Caco-2 (cell line): ENCODE results near the gene ATP13A4. TPM values are rescaled to one million over a fixed set of nuclear protein-coding genes. Genes with fewer than 3 reads are reported as not detected.

Experiments
- BruUV-seq: library from RNA; stranded (reverse); fragments of 400-500 nt; replicated peaks from 2 replicates; lab custom pipeline; 2021; lab: Mats Ljungman, UMichigan
- CTCF ChIA-PET: fragments of 300-600 bp; sonication (Branson Sonifier 250); formaldehyde crosslinking; loops from one replicate; lab custom pipeline; 2022; ENCODE audit warnings: antibody characterized with exemption; lab: Charles Lee
- POLR2A ChIA-PET: fragments of 300-600 bp; sonication (Branson Sonifier 250); formaldehyde crosslinking; loops from one replicate; lab custom pipeline; 2022; ENCODE audit warnings: antibody characterized with exemption; lab: Charles Lee
- DNase-seq, 2 experiments: peaks; one replicate each; pipeline versions ENCODE4 v3.0.0 to v3.0.0-alpha.2; 2020 to 2022
- H3K27me3 ChIP-seq: replicated peaks from 2 replicates; pipeline ENCODE4 v1.6.0; 2011; ENCODE audit warnings: low read length; ENCODE audit not compliant: control insufficient read depth, insufficient read depth
- H3K36me3 ChIP-seq: 2 replicates; pipeline ENCODE4 v1.5.1; 2011; ENCODE audit warnings: low read length; ENCODE audit not compliant: control insufficient read depth, insufficient read depth
- H3K4me1 ChIP-seq: fragments of 250-450 bp; sonication (Bioruptor Pico); 2 replicates; pipeline ENCODE4 v1.5.1; 2020; ENCODE audit warnings: mild to moderate bottlenecking
- H3K4me3 ChIP-seq: 2 replicates; pipeline ENCODE4 v1.5.1; 2011; ENCODE audit warnings: low read depth, mild to moderate bottlenecking, control low read depth, low read length
- H3K9me3 ChIP-seq: fragments of 250-450 bp; sonication (Bioruptor Pico); 2 replicates; pipeline ENCODE4 v1.5.1; 2020; ENCODE audit warnings: mild to moderate bottlenecking, moderate library complexity
- H3K27ac Mint-ChIP-seq: one replicate; pipeline ENCODE4 v1.8.0; 2022; ENCODE audit warnings: mixed read lengths; ENCODE audit not compliant: unreplicated experiment
- H3K27me3 Mint-ChIP-seq: one replicate; pipeline ENCODE4 v1.8.0; 2022; ENCODE audit warnings: mixed read lengths; ENCODE audit not compliant: insufficient read depth, unreplicated experiment
- H3K36me3 Mint-ChIP-seq: one replicate; pipeline ENCODE4 v1.8.0; 2022; ENCODE audit warnings: mild to moderate bottlenecking, mixed read lengths; ENCODE audit not compliant: insufficient read depth, unreplicated experiment
- H3K4me1 Mint-ChIP-seq: one replicate; pipeline ENCODE4 v1.8.0; 2022; ENCODE audit warnings: low read depth, mixed read lengths; ENCODE audit not compliant: unreplicated experiment
- H3K4me3 Mint-ChIP-seq: one replicate; pipeline ENCODE4 v1.8.0; 2022; ENCODE audit warnings: mild to moderate bottlenecking, moderate library complexity, mixed read lengths; ENCODE audit not compliant: unreplicated experiment
- H3K9me3 Mint-ChIP-seq: one replicate; pipeline ENCODE4 v1.8.0; 2022; ENCODE audit warnings: mixed read lengths; ENCODE audit not compliant: unreplicated experiment
- intact Hi-C: fragments of 100-400 bp; cut with micrococcal nuclease; formaldehyde crosslinking; loops from one replicate; pipeline ENCODE4 v1.10.0; 2022; ENCODE audit not compliant: unreplicated experiment
- total RNA-seq: library from RNA; stranded (reverse); gene quantifications from 2 replicates; pipeline ENCODE4 v1.2.3, GENCODE V29; 2022
- TF ChIP-seq, protein P1 (sequence below), 2 experiments: fragments of 200-600 bp in 1 of 2; IDR thresholded peaks; 1 replicate in 1 of 2; 2 replicates in 1 of 2; pipeline versions ENCODE4 v1.5.1 to v1.8.0; 2011 to 2022; ENCODE audit warnings: antibody characterized with exemption in 1 of 2, control low read depth in 1 of 2, inconsistent platforms in 1 of 2, low read depth in 1 of 2, low read length in 1 of 2, mild to moderate bottlenecking in 1 of 2, moderate library complexity in 1 of 2; ENCODE audit not compliant: insufficient read depth in 1 of 2, severe bottlenecking in 1 of 2, unreplicated experiment in 1 of 2

Gene ATP13A4
- total RNA-seq, 1 experiment from 2014 or later = 1.4 TPM

DNA sequence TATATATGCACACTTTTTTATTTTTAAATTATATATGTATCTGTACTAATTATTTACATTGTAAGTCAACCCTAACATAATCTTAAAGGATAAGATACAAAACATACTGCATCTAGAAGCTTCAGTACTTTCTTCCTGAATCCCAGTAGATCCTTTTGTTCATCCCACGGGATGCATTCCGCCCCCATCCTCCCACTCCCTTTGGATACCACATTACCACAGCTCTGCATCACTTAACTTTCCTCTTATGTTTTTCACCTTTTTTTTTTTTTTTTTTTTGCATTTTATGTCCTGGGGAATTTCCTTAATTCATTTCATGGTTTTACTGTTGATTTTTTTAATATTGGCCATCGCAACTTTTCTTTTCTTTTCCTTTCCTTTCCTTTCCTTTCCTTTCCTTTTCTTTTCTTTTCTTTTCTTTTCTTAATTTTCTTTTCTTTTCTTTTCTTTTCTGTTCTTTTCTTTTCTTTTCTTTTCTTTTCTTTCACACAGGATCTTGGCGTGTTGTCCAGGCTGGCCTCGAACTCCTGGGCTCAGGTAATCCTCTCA is 41.3 kb upstream of the ATP13A4 start:
- Histone ChIP-seq H3K9me3 (no peaks in the 10 kb centered on the region), H3K27me3 (no peaks in the 10 kb centered on the region), H3K4me3 (no peak overlapping the region), H3K36me3 (peaks cover 3% of the 10 kb centered on the region; the same call in 1 of the 2 replicates), H3K4me1 (peaks cover 5% of the 10 kb centered on the region; the same call in 1 of the 2 replicates)
- H3K4me1 Mint-ChIP-seq = peaks cover 7% of the 10 kb centered on the region
- no peak overlapping the region for H3K4me3 Mint-ChIP-seq
- intact Hi-C loops = no loop called here
- H3K27ac Mint-ChIP-seq = no peak overlapping the region
- TF ChIP-seq, protein P1, sequence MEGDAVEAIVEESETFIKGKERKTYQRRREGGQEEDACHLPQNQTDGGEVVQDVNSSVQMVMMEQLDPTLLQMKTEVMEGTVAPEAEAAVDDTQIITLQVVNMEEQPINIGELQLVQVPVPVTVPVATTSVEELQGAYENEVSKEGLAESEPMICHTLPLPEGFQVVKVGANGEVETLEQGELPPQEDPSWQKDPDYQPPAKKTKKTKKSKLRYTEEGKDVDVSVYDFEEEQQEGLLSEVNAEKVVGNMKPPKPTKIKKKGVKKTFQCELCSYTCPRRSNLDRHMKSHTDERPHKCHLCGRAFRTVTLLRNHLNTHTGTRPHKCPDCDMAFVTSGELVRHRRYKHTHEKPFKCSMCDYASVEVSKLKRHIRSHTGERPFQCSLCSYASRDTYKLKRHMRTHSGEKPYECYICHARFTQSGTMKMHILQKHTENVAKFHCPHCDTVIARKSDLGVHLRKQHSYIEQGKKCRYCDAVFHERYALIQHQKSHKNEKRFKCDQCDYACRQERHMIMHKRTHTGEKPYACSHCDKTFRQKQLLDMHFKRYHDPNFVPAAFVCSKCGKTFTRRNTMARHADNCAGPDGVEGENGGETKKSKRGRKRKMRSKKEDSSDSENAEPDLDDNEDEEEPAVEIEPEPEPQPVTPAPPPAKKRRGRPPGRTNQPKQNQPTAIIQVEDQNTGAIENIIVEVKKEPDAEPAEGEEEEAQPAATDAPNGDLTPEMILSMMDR (IDR thresholded peaks at IDR 0.05; ENCODE audit: insufficient read depth in 1 of 2, low read depth in 1 of 2, low read length in 1 of 2, severe bottlenecking in 1 of 2, unreplicated experiment in 1 of 2) = no peak
- ChIA-PET POLR2A (no interaction called here), CTCF (no interaction called here)
- H3K36me3 Mint-ChIP-seq = peaks cover 49% of the 10 kb centered on the region
- BruUV-seq = no TSS peak
- no peak for DNase-seq
- no peaks in the 10 kb centered on the region for H3K9me3 Mint-ChIP-seq
- H3K27me3 Mint-ChIP-seq = no peaks in the 10 kb centered on the region

GRCh38 chr3:193594946-193595689 is 40.4 kb upstream of the ATP13A4 start:
- Mint-ChIP-seq H3K36me3 (peaks cover 49% of the 10 kb centered on the region), H3K4me1 (peaks cover 7% of the 10 kb centered on the region), H3K9me3 (no peaks in the 10 kb centered on the region), H3K27me3 (no peaks in the 10 kb centered on the region), H3K4me3 (no peak overlapping the region), H3K27ac (no peak overlapping the region)
- no peaks in the 10 kb centered on the region for H3K27me3 ChIP-seq
- ChIA-PET CTCF (no interaction called here), POLR2A (no interaction called here)
- H3K36me3 ChIP-seq = peaks cover 3% of the 10 kb centered on the region; the same call in 1 of the 2 replicates
- DNase-seq = no peak
- no peak overlapping the region for H3K4me3 ChIP-seq
- H3K4me1 ChIP-seq = peaks cover 5% of the 10 kb centered on the region; the same call in 1 of the 2 replicates
- TF ChIP-seq, protein P1 (IDR thresholded peaks at IDR 0.05; ENCODE audit: insufficient read depth in 1 of 2, low read depth in 1 of 2, low read length in 1 of 2, severe bottlenecking in 1 of 2, unreplicated experiment in 1 of 2) = no peak
- BruUV-seq = TSS peak; percentile 33
- intact Hi-C loops = no loop called here
- H3K9me3 ChIP-seq = no peaks in the 10 kb centered on the region

- peaks cover 5% of the 10 kb centered on the region; the same call in 1 of the 2 replicates for H3K4me1 ChIP-seq
- Mint-ChIP-seq H3K27me3 (no peaks in the 10 kb centered on the region), H3K4me1 (peaks cover 7% of the 10 kb centered on the region), H3K9me3 (no peaks in the 10 kb centered on the region), H3K4me3 (peak overlapping the region; percentile 91), H3K27ac (peak overlapping the region; percentile 88), H3K36me3 (peaks cover 37% of the 10 kb centered on the region)
- CTCF ChIA-PET = no interaction called here
- no peak for DNase-seq
- peaks cover 3% of the 10 kb centered on the region; the same call in 1 of the 2 replicates for H3K36me3 ChIP-seq
- H3K27me3 ChIP-seq = no peaks in the 10 kb centered on the region
- TF ChIP-seq, protein P1 (IDR thresholded peaks at IDR 0.05; ENCODE audit: insufficient read depth in 1 of 2, low read depth in 1 of 2, low read length in 1 of 2, severe bottlenecking in 1 of 2, unreplicated experiment in 1 of 2) = no peak
- no TSS peak for BruUV-seq
- intact Hi-C loops = no loop called here
- H3K4me3 ChIP-seq = peak overlapping the region; percentile 70
- POLR2A ChIA-PET = no interaction called here
- H3K9me3 ChIP-seq = no peaks in the 10 kb centered on the region
Observed at GRCh38 chr3:193593668-193594030, 39.0 kb upstream of the ATP13A4 start.
